OCI-LY1 (cell line): ENCODE measurements around the gene TNFAIP8.

Experiments used
- CTCF ChIP-seq: fragments of 200-600 bp; sonication (generic), shearing (Covaris generic); IDR thresholded peaks from 2 replicates; pipeline ENCODE4 v1.5.1; 2017; ENCODE audit warnings: mild to moderate bottlenecking, antibody characterized with exemption, low read length, moderate library complexity, mixed read lengths
- EZH2 ChIP-seq: fragments of 200-600 bp; sonication (generic), shearing (Covaris generic); IDR thresholded peaks from 2 replicates; pipeline ENCODE4 v1.8.0; 2017; ENCODE audit warnings: borderline replicate concordance, mixed run types, mild to moderate bottlenecking, antibody characterized with exemption, low read length, moderate library complexity, mixed read lengths

- TF ChIP-seq CTCF (no peak), EZH2 (no peak)
These were observed 13.4 kb upstream of the TNFAIP8 start for GRCh38 chr5:119342406-119342805.
